Upper lobe of left lung (tissue), 6 donors: ENCODE results near the gene KDM2A. TPM values are rescaled to one million over a fixed set of nuclear protein-coding genes. Genes with fewer than 3 reads are reported as not detected.

ENCODE experiments used
- ATAC-seq, 2 donors: fragments of 200-7000 bp; cut with Tn5 transposase; one replicate each; pipeline ENCODE4 v1.9.1; 2022; ENCODE audit warnings: mild to moderate bottlenecking in 2 of 2, moderate library complexity in 2 of 2; ENCODE audit not compliant: low FRiP score in 2 of 2
- DNase-seq, 2 donors: peaks; one replicate each; pipeline ENCODE4 v3.0.0-alpha.2; 2019 to 2020
- H3K27ac ChIP-seq, 4 donors: fragments of 200-600 bp; sonication (generic); one replicate each; pipeline ENCODE4 v1.5.1; 2016 to 2019
- H3K27me3 ChIP-seq, 4 donors: fragments of 200-600 bp; sonication (generic); one replicate each; pipeline ENCODE4 v1.5.1; 2017 to 2019
- H3K36me3 ChIP-seq, 4 donors: fragments of 200-600 bp; sonication (generic); one replicate each; pipeline ENCODE4 v1.5.1; 2016 to 2019
- H3K4me1 ChIP-seq, 4 donors: fragments of 200-600 bp; sonication (generic); one replicate each; pipeline ENCODE4 v1.5.1; 2018 to 2019
- H3K4me3 ChIP-seq, 4 donors: fragments of 200-600 bp; sonication (generic); one replicate each; pipeline ENCODE4 v1.5.1; 2017 to 2019; ENCODE audit warnings: mild to moderate bottlenecking in 2 of 4, moderate library complexity in 1 of 4
- H3K9me3 ChIP-seq, 4 donors: fragments of 200-600 bp; sonication (generic); one replicate each; pipeline ENCODE4 v1.5.1; 2018 to 2019
- CTCF ChIP-seq, 6 experiments: fragments of 450-650 bp in 4 of 6; fragments of 200-600 bp in 2 of 6; sonication (generic) in 2 of 6; IDR thresholded peaks; one replicate each; pipeline ENCODE4 v1.5.1; 2016 to 2019; ENCODE audit warnings: antibody characterized with exemption in 6 of 6
- EP300 ChIP-seq, 4 donors: sonication (generic); formaldehyde crosslinking; IDR thresholded peaks; one replicate each; pipeline ENCODE4 v1.5.1; 2017; ENCODE audit warnings: antibody characterized with exemption in 4 of 4, control low read depth in 2 of 4
- POLR2A ChIP-seq, 4 donors: fragments of 450-650 bp; IDR thresholded peaks; one replicate each; pipeline ENCODE4 v1.5.1; 2016 to 2017; ENCODE audit warnings: antibody characterized with exemption in 4 of 4, mild to moderate bottlenecking in 2 of 4
- POLR2AphosphoS5 ChIP-seq, 2 donors: sonication (generic); formaldehyde crosslinking; IDR thresholded peaks; one replicate each; pipeline ENCODE4 v1.5.1; 2017; ENCODE audit warnings: antibody characterized with exemption in 2 of 2
- WGBS, 2 donors: methylation state at CpG; one replicate each; pipeline ENCODE4 v1.1.5; 2017 to 2018; 5-methylcytosine and 5-hydroxymethylcytosine counted together
- total RNA-seq, 6 donors: library from RNA; depleted of rRNA in 4 of 6; stranded (reverse); fragments of >200 nt in 4 of 6; gene quantifications; one replicate each; pipeline versions ENCODE4 v1.1.0 to v1.2.1, GENCODE V29; 2016 to 2021
- donor health status: DM: no; HTN: no; CAD: no; lungs with moderate emphysema.
- donor health status: DM: no; HTN: yes; CAD: no; lungs with severe emphysema.

Gene KDM2A
- total RNA-seq, 6 donors from 2014 or later: 63.1 to 229 (median 74.0) TPM

DNA sequence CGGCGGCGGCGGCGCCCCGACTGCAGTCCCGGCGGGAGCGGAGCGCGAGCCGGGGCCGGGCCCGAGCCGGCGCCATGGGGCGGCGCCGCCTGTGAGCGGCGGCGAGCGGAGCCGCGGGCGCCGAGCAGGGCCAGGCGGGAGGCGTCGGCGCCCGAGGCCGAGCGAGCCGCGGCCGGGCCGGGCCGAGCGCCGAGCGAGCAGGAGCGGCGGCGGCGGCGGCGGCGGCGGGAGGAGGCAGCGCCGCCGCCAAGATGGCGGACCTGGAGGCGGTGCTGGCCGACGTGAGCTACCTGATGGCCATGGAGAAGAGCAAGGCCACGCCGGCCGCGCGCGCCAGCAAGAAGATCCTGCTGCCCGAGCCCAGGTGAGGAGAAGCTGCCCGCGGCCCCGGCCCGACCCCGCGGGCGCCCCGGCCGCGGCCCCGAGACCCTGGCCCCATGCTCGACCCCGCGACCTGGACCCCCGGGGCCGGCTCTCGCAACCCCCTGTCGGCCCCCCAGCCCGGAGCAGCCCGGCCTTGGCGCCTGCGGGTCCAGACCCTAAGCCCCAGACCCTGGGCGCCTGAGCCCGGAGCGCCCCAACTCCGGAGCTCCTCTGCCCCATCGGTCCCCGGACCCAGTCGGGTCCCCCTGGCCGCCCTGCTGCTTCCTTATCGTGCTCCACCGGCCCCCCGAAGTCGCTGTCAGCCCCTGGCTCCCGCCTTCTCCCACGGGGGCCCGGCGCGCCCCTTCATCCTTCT is 147.6 kb downstream of the KDM2A start, which contains the start of gene GRK2:
Gene GRK2 (plus strand): TSS at position 25 of the 739 bp plus-strand sequence. CDS start 227 bp downstream, at position 252.
- H3K4me1 ChIP-seq: peaks cover 63 to 68% (median 64%) of the 10 kb centered on the region in 4 donors
- H3K27me3 ChIP-seq: no peaks in the 10 kb centered on the region
- ATAC-seq (peak in 1 of 2 donors; percentile 18), DNase-seq (peak in 1 of 2 donors; percentile 92)
- H3K9me3 ChIP-seq: no peaks in the 10 kb centered on the region
- TF ChIP-seq POLR2A (IDR thresholded peaks at IDR 0.05) (no peak), CTCF (IDR thresholded peaks at IDR 0.05) (peak in 1 of 6 experiments; percentile 11)
- 1 to 3% methylated on average over 10 to 17 of the region's 103 CpGs for WGBS, 2 donors
- H3K36me3 ChIP-seq: peaks cover 0 to 10% (median 3%) of the 10 kb centered on the region in 4 donors
- H3K4me3 ChIP-seq: peak within 1 kb of the TSS; percentile 59 to 99 (median 96)
- peak within 1 kb of the TSS; percentile 80 to 99 (median 94) for H3K27ac ChIP-seq

GRCh38 chr11:67267188-67268080 is 148.4 kb downstream of the KDM2A start:
- Histone ChIP-seq H3K27me3 (no peaks in the 10 kb centered on the region), H3K9me3 (no peaks in the 10 kb centered on the region), H3K4me1 (peaks cover 65 to 70% (median 67%) of the 10 kb centered on the region in 4 donors), H3K36me3 (peaks cover 0 to 10% (median 3%) of the 10 kb centered on the region in 4 donors), H3K27ac (peak overlapping the region; percentile 80 to 99 (median 94)), H3K4me3 (peak overlapping the region; percentile 59 to 99 (median 96))
- 6 to 10% methylated on average over 27 to 30 of the region's 30 CpGs for WGBS, 2 donors
- TF ChIP-seq POLR2A (IDR thresholded peaks at IDR 0.05) (no peak), POLR2AphosphoS5 (IDR thresholded peaks at IDR 0.05) (no peak), CTCF (IDR thresholded peaks at IDR 0.05) (no peak), EP300 (IDR thresholded peaks at IDR 0.05) (no peak)
- DNase-seq (peak; percentile 52 to 67), ATAC-seq (no peak)

GRCh38 chr11:67268081-67268961 is 149.3 kb downstream of the KDM2A start:
- Histone ChIP-seq H3K4me1 (peaks cover 66 to 70% (median 68%) of the 10 kb centered on the region in 4 donors), H3K9me3 (no peaks in the 10 kb centered on the region), H3K27ac (peak overlapping the region; percentile 80 to 99 (median 94)), H3K27me3 (no peaks in the 10 kb centered on the region), H3K4me3 (peak overlapping the region in 3 of 4 donors; percentile 59 to 99 (median 99)), H3K36me3 (peaks cover 0 to 10% (median 3%) of the 10 kb centered on the region in 4 donors)
- no peak for ATAC-seq
- WGBS, 2 donors: 26 to 52% methylated on average over 12 to 21 of the region's 21 CpGs
- TF ChIP-seq EP300 (IDR thresholded peaks at IDR 0.05) (no peak), POLR2A (IDR thresholded peaks at IDR 0.05) (peak in 1 of 4 donors; percentile 23)
- DNase-seq: peak in 1 of 2 donors; percentile 68

- TF ChIP-seq POLR2AphosphoS5 (IDR thresholded peaks at IDR 0.05) (no peak), POLR2A (IDR thresholded peaks at IDR 0.05) (no peak), EP300 (IDR thresholded peaks at IDR 0.05) (no peak), CTCF (IDR thresholded peaks at IDR 0.05) (no peak)
- DNase-seq (peak in 1 of 2 donors; percentile 61), ATAC-seq (no peak)
- Histone ChIP-seq H3K4me1 (peaks cover 70 to 73% (median 72%) of the 10 kb centered on the region in 4 donors), H3K4me3 (peak overlapping the region in 3 of 4 donors; percentile 8 to 99 (median 99)), H3K27me3 (no peaks in the 10 kb centered on the region), H3K27ac (peak overlapping the region; percentile 80 to 99 (median 94)), H3K9me3 (no peaks in the 10 kb centered on the region), H3K36me3 (peaks cover 0 to 10% (median 3%) of the 10 kb centered on the region in 4 donors)
- WGBS, 2 donors: 79 to 91% methylated on average over 12 of the region's 13 CpGs
These were observed 149.9 kb downstream of the KDM2A start for GRCh38 chr11:67268962-67269268.
